ENCODE results near the gene OR13D1. TPM values are rescaled to one million over a fixed set of nuclear protein-coding genes. Genes with fewer than 3 reads are reported as not detected.
"Not testable (repeated sequence)": the region's sequence is repeated elsewhere in the genome, so short reads cannot be mapped to it uniquely, and the experiment has no call there.

OR13D1 gene
- not detected for total RNA-seq

- no peak for DNase-seq (ENCODE audit: low spot score)
These were observed at the start of gene OR13D1 for GRCh38 chr9:104694218-104694617. OR13D1 (plus strand) TSS chr9:104694518; CDS start chr9:104694518, 0 bp downstream.

- DNase-seq (ENCODE audit: low spot score): no peak
These were observed 35.7 kb upstream of the OR13D1 start for GRCh38 chr9:104658496-104659195.

- no peak for DNase-seq (ENCODE audit: low spot score)
These were observed 18.7 kb upstream of the OR13D1 start for GRCh38 chr9:104675611-104676010.

- no peak for DNase-seq (ENCODE audit: low spot score)
These were observed 11.7 kb upstream of the OR13D1 start for GRCh38 chr9:104682642-104683041.

- DNase-seq (ENCODE audit: low spot score): no peak
These were observed 8.2 kb upstream of the OR13D1 start for GRCh38 chr9:104686081-104686480.

- no peak for DNase-seq (ENCODE audit: low spot score)
These were observed 6.0 kb downstream of the OR13D1 start for GRCh38 chr9:104700306-104700705.

GRCh38 chr9:104708737-104709136 is 14.4 kb downstream of the OR13D1 start:
- DNase-seq (ENCODE audit: low spot score): not testable (repeated sequence)

- DNase-seq (ENCODE audit: low spot score): no peak
These were observed 17.3 kb downstream of the OR13D1 start for GRCh38 chr9:104711604-104712003.

- DNase-seq (ENCODE audit: low spot score): no peak
These were observed 30.7 kb downstream of the OR13D1 start for GRCh38 chr9:104725014-104725413.

- DNase-seq (ENCODE audit: low spot score): no peak
These were observed 44.1 kb downstream of the OR13D1 start for GRCh38 chr9:104738452-104738851.

GRCh38 chr9:104740621-104741020 is 46.3 kb downstream of the OR13D1 start:
- no peak for DNase-seq (ENCODE audit: low spot score)

GRCh38 chr9:104743376-104743985 is 49.2 kb downstream of the OR13D1 start:
- DNase-seq (ENCODE audit: low spot score): no peak

Other genes starting within 250 kb of the OR13D1 start
- gene OR13F1, start 190.3 kb upstream of the OR13D1 start, total RNA-seq: not detected
- gene OR13C4, start 167.3 kb upstream of the OR13D1 start, total RNA-seq: not detected
- gene OR13C3, start 157.7 kb upstream of the OR13D1 start, total RNA-seq: not detected
- gene OR13C8, start 125.3 kb upstream of the OR13D1 start, total RNA-seq: not detected
- not detected for gene OR13C5, start 95.1 kb upstream of the OR13D1 start, total RNA-seq
- gene OR13C2, start 88.9 kb upstream of the OR13D1 start, total RNA-seq: not detected
- not detected for gene OR13C9, start 76.3 kb upstream of the OR13D1 start, total RNA-seq
- 29.9 TPM for gene NIPSNAP3A, start 53.2 kb downstream of the OR13D1 start, total RNA-seq
- gene NIPSNAP3B, start 69.6 kb downstream of the OR13D1 start, total RNA-seq: 4.1 TPM
- 33.4 TPM for gene ABCA1, start 233.6 kb downstream of the OR13D1 start, total RNA-seq

All from ureter (tissue), 1 donor.